ENCODE results near the gene NRAS. TPM values are rescaled to one million over a fixed set of nuclear protein-coding genes. Genes with fewer than 3 reads are reported as not detected.
A peak's percentile ranks its signal among the peaks of the same experiment; 100 is the strongest.

Gene NRAS
- total and polyA plus RNA-seq, 9 of the 15 experiments (the other 6 are each of a cell fraction or from before 2014, with no cell fraction given): 40.7 to 94.5 (median 75.4) TPM

DNA sequence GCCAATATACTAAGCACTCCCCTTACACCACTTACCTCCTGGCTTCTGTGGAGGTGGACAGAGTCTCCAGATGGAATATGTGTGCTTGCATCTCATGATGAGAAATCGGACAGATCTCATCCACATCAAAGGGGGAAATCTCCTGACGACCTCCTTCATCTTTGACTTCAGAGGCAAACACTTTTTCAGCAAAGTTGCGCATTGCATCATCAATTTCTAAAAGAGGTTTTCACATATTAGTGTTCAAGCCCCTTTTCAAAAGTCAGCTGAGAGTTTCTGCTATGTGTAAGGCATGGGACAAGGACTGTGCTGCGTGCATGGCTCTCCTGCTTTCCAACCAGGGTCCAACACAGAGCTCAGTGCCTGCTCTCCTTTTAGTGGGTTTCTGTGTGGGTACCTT lies 28.0 kb downstream of the NRAS start:
- DNase-seq (ENCODE audit: extremely low read depth in 1 of 4, low spot score in 3 of 4) (no peak), ATAC-seq (no peak), FAIRE-seq (no peak)
- H3K36me3 ChIP-seq (ENCODE audit: control insufficient read depth, insufficient read depth, low read length): no peaks in the 10 kb centered on the region
- H3K4me1 ChIP-seq (replicated peaks in 1 of 2; ENCODE audit: control insufficient read depth in 2 of 2, insufficient read depth in 2 of 2, low read length in 2 of 2): no peaks in the 10 kb centered on the region
- H3K9me1 ChIP-seq (ENCODE audit: control insufficient read depth, insufficient read depth, low read length): no peaks in the 10 kb centered on the region
- in situ Hi-C loops (cut with MboI): no loop called here
- BruUV-seq (replicated peaks): no TSS peak
- TF ChIP-seq TGIF2 (CRISPR knock-in tag; IDR thresholded peaks at IDR 0.05) (no peak), PHF8 (IDR thresholded peaks at IDR 0.05; ENCODE audit: borderline replicate concordance, low read length) (no peak), NCOA2 (IDR thresholded peaks at IDR 0.05; ENCODE audit: partially characterized antibody in 2 of 2) (no peak), CEBPB (tag; IDR thresholded peaks at IDR 0.05) (peak; percentile 17; the same call in 1 of the 2 replicates), CEBPG (CRISPR knock-in tag; IDR thresholded peaks at IDR 0.05) (no peak), CEBPG (tag; conservative IDR thresholded peaks at IDR 0.05 in 1 of 2, IDR thresholded peaks at IDR 0.05 in 1 of 2) (peak in 1 of 2 experiments; percentile 53; a peak in 2 of 4 replicates)
- TF ChIP-seq, protein P1, sequence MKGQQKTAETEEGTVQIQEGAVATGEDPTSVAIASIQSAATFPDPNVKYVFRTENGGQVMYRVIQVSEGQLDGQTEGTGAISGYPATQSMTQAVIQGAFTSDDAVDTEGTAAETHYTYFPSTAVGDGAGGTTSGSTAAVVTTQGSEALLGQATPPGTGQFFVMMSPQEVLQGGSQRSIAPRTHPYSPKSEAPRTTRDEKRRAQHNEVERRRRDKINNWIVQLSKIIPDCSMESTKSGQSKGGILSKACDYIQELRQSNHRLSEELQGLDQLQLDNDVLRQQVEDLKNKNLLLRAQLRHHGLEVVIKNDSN (CRISPR knock-in tag; IDR thresholded peaks at IDR 0.05): no peak
- TF ChIP-seq, protein P2, sequence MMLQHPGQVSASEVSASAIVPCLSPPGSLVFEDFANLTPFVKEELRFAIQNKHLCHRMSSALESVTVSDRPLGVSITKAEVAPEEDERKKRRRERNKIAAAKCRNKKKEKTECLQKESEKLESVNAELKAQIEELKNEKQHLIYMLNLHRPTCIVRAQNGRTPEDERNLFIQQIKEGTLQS (IDR thresholded peaks at IDR 0.05): peak; percentile 60
- TF ChIP-seq, protein P2 (CRISPR knock-in tag; conservative IDR thresholded peaks at IDR 0.05): no peak
- TF ChIP-seq, protein P3, sequence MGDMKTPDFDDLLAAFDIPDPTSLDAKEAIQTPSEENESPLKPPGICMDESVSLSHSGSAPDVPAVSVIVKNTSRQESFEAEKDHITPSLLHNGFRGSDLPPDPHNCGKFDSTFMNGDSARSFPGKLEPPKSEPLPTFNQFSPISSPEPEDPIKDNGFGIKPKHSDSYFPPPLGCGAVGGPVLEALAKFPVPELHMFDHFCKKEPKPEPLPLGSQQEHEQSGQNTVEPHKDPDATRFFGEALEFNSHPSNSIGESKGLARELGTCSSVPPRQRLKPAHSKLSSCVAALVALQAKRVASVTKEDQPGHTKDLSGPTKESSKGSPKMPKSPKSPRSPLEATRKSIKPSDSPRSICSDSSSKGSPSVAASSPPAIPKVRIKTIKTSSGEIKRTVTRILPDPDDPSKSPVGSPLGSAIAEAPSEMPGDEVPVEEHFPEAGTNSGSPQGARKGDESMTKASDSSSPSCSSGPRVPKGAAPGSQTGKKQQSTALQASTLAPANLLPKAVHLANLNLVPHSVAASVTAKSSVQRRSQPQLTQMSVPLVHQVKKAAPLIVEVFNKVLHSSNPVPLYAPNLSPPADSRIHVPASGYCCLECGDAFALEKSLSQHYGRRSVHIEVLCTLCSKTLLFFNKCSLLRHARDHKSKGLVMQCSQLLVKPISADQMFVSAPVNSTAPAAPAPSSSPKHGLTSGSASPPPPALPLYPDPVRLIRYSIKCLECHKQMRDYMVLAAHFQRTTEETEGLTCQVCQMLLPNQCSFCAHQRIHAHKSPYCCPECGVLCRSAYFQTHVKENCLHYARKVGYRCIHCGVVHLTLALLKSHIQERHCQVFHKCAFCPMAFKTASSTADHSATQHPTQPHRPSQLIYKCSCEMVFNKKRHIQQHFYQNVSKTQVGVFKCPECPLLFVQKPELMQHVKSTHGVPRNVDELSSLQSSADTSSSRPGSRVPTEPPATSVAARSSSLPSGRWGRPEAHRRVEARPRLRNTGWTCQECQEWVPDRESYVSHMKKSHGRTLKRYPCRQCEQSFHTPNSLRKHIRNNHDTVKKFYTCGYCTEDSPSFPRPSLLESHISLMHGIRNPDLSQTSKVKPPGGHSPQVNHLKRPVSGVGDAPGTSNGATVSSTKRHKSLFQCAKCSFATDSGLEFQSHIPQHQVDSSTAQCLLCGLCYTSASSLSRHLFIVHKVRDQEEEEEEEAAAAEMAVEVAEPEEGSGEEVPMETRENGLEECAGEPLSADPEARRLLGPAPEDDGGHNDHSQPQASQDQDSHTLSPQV (IDR thresholded peaks at IDR 0.05): no peak
- TF ChIP-seq, protein P4, sequence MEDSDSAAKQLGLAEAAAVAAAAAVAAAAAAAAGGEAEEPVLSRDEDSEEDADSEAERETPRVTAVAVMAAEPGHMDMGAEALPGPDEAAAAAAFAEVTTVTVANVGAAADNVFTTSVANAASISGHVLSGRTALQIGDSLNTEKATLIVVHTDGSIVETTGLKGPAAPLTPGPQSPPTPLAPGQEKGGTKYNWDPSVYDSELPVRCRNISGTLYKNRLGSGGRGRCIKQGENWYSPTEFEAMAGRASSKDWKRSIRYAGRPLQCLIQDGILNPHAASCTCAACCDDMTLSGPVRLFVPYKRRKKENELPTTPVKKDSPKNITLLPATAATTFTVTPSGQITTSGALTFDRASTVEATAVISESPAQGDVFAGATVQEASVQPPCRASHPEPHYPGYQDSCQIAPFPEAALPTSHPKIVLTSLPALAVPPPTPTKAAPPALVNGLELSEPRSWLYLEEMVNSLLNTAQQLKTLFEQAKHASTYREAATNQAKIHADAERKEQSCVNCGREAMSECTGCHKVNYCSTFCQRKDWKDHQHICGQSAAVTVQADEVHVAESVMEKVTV (CRISPR knock-in tag; IDR thresholded peaks at IDR 0.05): no peak
- no peaks in the 10 kb centered on the region for H4K20me1 ChIP-seq (replicated peaks; ENCODE audit: control insufficient read depth, insufficient read depth, low read length)
- H3K4me3 ChIP-seq: no peak overlapping the region
- H3K9me3 ChIP-seq (replicated peaks; ENCODE audit: control insufficient read depth, insufficient read depth, low read depth, low read length): no peaks in the 10 kb centered on the region
- H3K27me3 ChIP-seq (ENCODE audit: control insufficient read depth in 2 of 2, insufficient read depth in 2 of 2, low read length in 2 of 2): peaks cover 5 to 15% of the 10 kb centered on the region in 2 experiments
- H2AFZ ChIP-seq (ENCODE audit: low read depth, low read length): no peak overlapping the region
- intact Hi-C loops (cut with micrococcal nuclease): no loop called here
- no peak overlapping the region for H3K9ac ChIP-seq (ENCODE audit: insufficient read depth in 1 of 2, low read depth in 2 of 2, low read length in 2 of 2)
- H3K79me2 ChIP-seq (ENCODE audit: control insufficient read depth, insufficient read depth, low read length): no peaks in the 10 kb centered on the region
- no peak overlapping the region for H3K4me2 ChIP-seq (ENCODE audit: insufficient read depth, low read length)
- POLR2A ChIA-PET: no interaction called here
- no peak overlapping the region for H3K27ac ChIP-seq (ENCODE audit: extremely low read depth, low read depth, low read length)
- 0% methylated on average over 4 of the region's 4 CpGs for WGBS (ENCODE audit: insufficient coverage, low coverage, missing lambda C conversion rate)
- CTCF ChIA-PET (ENCODE audit: low intra/inter-chr PET ratio): no interaction called here
